Liver (tissue), 10 donors: ENCODE results near the gene HHAT. TPM values are rescaled to one million over a fixed set of nuclear protein-coding genes. Genes with fewer than 3 reads are reported as not detected.

Experiments used
- DNase-seq: peaks from one replicate; pipeline ENCODE4 v3.0.0-alpha.2; 2017; ENCODE audit warnings: low spot score
- H3K27ac ChIP-seq, 2 donors: one replicate each; pipeline ENCODE4 v1.7.0; 2013; ENCODE audit warnings: inconsistent platforms in 2 of 2, low read length in 2 of 2, control low read depth in 1 of 2, low read depth in 1 of 2, mild to moderate bottlenecking in 1 of 2
- H3K27me3 ChIP-seq, 4 donors: one replicate each; pipeline versions ENCODE4 v1.6.1 to v1.7.0; 2013; ENCODE audit warnings: low read length in 3 of 4, inconsistent platforms in 1 of 4, mild to moderate bottlenecking in 1 of 4, moderate library complexity in 1 of 4; ENCODE audit not compliant: control insufficient read depth in 4 of 4, insufficient read depth in 4 of 4
- H3K36me3 ChIP-seq, 4 donors: one replicate each; pipeline versions ENCODE4 v1.6.1 to v1.7.0; 2013; ENCODE audit warnings: low read length in 3 of 4, mild to moderate bottlenecking in 3 of 4, low read depth in 1 of 4, moderate library complexity in 1 of 4; ENCODE audit not compliant: control insufficient read depth in 4 of 4, insufficient read depth in 3 of 4
- H3K4me1 ChIP-seq, 4 donors: one replicate each; pipeline versions ENCODE4 v1.6.1 to v1.7.0; 2013; ENCODE audit warnings: low read length in 3 of 4, mild to moderate bottlenecking in 3 of 4, moderate library complexity in 1 of 4; ENCODE audit not compliant: control insufficient read depth in 4 of 4, insufficient read depth in 4 of 4
- H3K4me3 ChIP-seq, 3 donors: one replicate each; pipeline versions ENCODE4 v1.6.1 to v1.7.0; 2013; ENCODE audit warnings: low read length in 3 of 3, control low read depth in 1 of 3, low read depth in 1 of 3, mild to moderate bottlenecking in 1 of 3
- H3K9ac ChIP-seq, 2 donors: one replicate each; pipeline ENCODE4 v1.7.0; 2013; ENCODE audit warnings: low read length in 2 of 2, mild to moderate bottlenecking in 2 of 2, moderate library complexity in 2 of 2, control low read depth in 1 of 2, low read depth in 1 of 2
- H3K9me3 ChIP-seq, 4 donors: one replicate each; pipeline versions ENCODE4 v1.6.1 to v1.7.0; 2013; ENCODE audit warnings: low read length in 3 of 4; ENCODE audit not compliant: control insufficient read depth in 4 of 4
- ATF3 ChIP-seq: IDR thresholded peaks from 2 replicates; pipeline ENCODE4 v1.6.1; 2016; ENCODE audit warnings: antibody characterized with exemption
- CTCF ChIP-seq: fragments of 150-350 bp; IDR thresholded peaks from 2 replicates; pipeline ENCODE4 v1.5.1; 2017; ENCODE audit warnings: improper control_type of control experiment, low read depth, low read length; ENCODE audit not compliant: missing input control
- FOXA1 ChIP-seq: IDR thresholded peaks from 2 replicates; pipeline ENCODE4 v1.6.1; 2016; ENCODE audit warnings: antibody characterized with exemption
- FOXA2 ChIP-seq: IDR thresholded peaks from 2 replicates; pipeline ENCODE4 v1.6.1; 2016; ENCODE audit warnings: antibody characterized with exemption
- HNF4G ChIP-seq: IDR thresholded peaks from 2 replicates; pipeline ENCODE4 v1.6.1; 2016; ENCODE audit warnings: antibody characterized with exemption
- JUND ChIP-seq, 2 donors: IDR thresholded peaks; 2 replicates each; pipeline ENCODE4 v1.6.1; 2016; ENCODE audit warnings: antibody characterized with exemption in 2 of 2
- NR2F2 ChIP-seq: IDR thresholded peaks from 2 replicates; pipeline ENCODE4 v1.6.1; 2016; ENCODE audit warnings: antibody characterized with exemption
- RAD21 ChIP-seq, 2 donors: IDR thresholded peaks; 2 replicates each; pipeline ENCODE4 v1.6.1; 2016; ENCODE audit warnings: antibody characterized with exemption in 2 of 2, mild to moderate bottlenecking in 2 of 2
- REST ChIP-seq: IDR thresholded peaks from 2 replicates; pipeline ENCODE4 v1.6.1; 2016; ENCODE audit warnings: antibody characterized with exemption, mild to moderate bottlenecking
- RXRA ChIP-seq, 2 donors: IDR thresholded peaks; 2 replicates each; pipeline ENCODE4 v1.6.1; 2017 to 2018; ENCODE audit warnings: antibody characterized with exemption in 2 of 2, mild to moderate bottlenecking in 1 of 2
- YY1 ChIP-seq: IDR thresholded peaks from 2 replicates; pipeline ENCODE4 v1.6.1; 2016; ENCODE audit warnings: antibody characterized with exemption, mild to moderate bottlenecking
- ZBTB33 ChIP-seq: IDR thresholded peaks from 2 replicates; pipeline ENCODE4 v1.6.1; 2016; ENCODE audit warnings: antibody characterized with exemption
- WGBS: extraction: QIAGEN DNeasy Blood & Tissue Kit; methylation state at CpG from one replicate; pipeline ENCODE4 v1.1.7; 2013; 5-methylcytosine and 5-hydroxymethylcytosine counted together
- polyA plus RNA-seq, 2 donors: library from polyadenylated mRNA; stranded (reverse) in 1 of 2; unstranded in 1 of 2; fragments of 200-250 nt in 1 of 2; fragments of >200 nt in 1 of 2; fragmentation: Nextera tagmentation in 1 of 2; extraction: Ambion mirVana in 1 of 2; gene quantifications; one replicate each; pipeline versions ENCODE4 v1.2.1 to v1.2.3, GENCODE V29; 2013 to 2015
- small RNA-seq: library from RNA; depleted of rRNA; stranded (forward); fragments of <200 nt; gene quantifications from one replicate; pipeline ENCODE3, GENCODE V24; 2014
- total RNA-seq, 2 donors: library from RNA; depleted of rRNA; stranded (reverse); fragments of >200 nt; gene quantifications; one replicate each; pipeline ENCODE4 v1.2.3, GENCODE V29; 2014
- donor health status: healthy.
- donor health status: healthy.
- donor health status: healthy.
- donor health status: healthy.
- donor health status: healthy.

The HHAT gene
- total and polyA plus RNA-seq, 4 donors = 1.3 to 2.2 (median 1.6) TPM

GRCh38 chr1:210724768-210725167 lies 396.1 kb downstream of the HHAT start:
- H3K27ac ChIP-seq = no peak overlapping the region
- 92% methylated on average over 2 of the region's 2 CpGs for WGBS
- H3K4me1 ChIP-seq = peaks cover 1 to 10% (median 4%) of the 10 kb centered on the region in 4 donors
- H3K36me3 ChIP-seq = no peaks in the 10 kb centered on the region
- TF ChIP-seq REST = no peak
- no peak for TF ChIP-seq NR2F2
- no peak for TF ChIP-seq YY1
- no peak for TF ChIP-seq FOXA2
- no peak for TF ChIP-seq HNF4G
- no peak for TF ChIP-seq RAD21 (IDR thresholded peaks at IDR 0.05)
- no peak for TF ChIP-seq ZBTB33
- no peak for TF ChIP-seq CTCF
- no peak for TF ChIP-seq ATF3
- TF ChIP-seq RXRA (IDR thresholded peaks at IDR 0.05) = no peak
- no peak for TF ChIP-seq JUND (IDR thresholded peaks at IDR 0.05)
- TF ChIP-seq FOXA1 = no peak
- H3K9ac ChIP-seq = no peak overlapping the region
- no peaks in the 10 kb centered on the region for H3K27me3 ChIP-seq
- no peak overlapping the region for H3K4me3 ChIP-seq
- no peak for DNase-seq
- H3K9me3 ChIP-seq = no peaks in the 10 kb centered on the region

Small RNAs within 50 kb of the gene (small RNA-seq; reads per million reads assigned to genes)
- gene RNU5A-8P = 5.4 reads per million, percentile 93 among the genes with 10 or more reads in this experiment

Other genes starting within 250 kb of the HHAT start
- gene SERTAD4, start 96.1 kb upstream of the HHAT start, total RNA-seq = under 1 TPM; under 0.01 TPM
- gene SERTAD4, start 96.1 kb upstream of the HHAT start, polyA plus RNA-seq = under 1 TPM in 1 of 2 donors, not detected in 1; 0.02 TPM